Kidney capillary endothelial cell (primary cell): ENCODE results near the gene SPATA31A5.
"Not testable (repeated sequence)": the region's sequence is repeated elsewhere in the genome, so short reads cannot be mapped to it uniquely, and the experiment has no call there.

ENCODE experiments used
- DNase-seq: peaks from one replicate; pipeline ENCODE4 v3.0.0-alpha.2; 2018; ENCODE audit warnings: low spot score

SPATA31A5 gene

DNA sequence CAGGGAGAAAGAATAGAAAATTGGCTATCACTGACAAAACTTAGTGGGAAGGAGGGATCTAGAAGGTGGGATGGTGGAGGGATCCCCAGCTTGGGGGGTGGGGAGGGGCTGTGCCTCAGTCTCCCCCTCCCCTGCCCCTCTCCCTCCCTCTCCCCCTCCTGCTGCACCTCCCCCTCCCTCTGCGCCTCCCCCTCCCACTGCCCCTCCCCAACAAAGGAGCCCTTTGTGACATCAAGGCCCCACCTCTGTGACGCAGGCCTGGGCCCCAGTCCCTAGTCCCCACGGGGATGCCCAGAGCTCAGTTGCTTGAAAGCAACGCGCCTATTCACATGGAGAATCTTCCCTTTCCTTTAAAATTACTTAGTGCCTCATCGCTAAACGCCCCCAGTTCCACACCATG, at the start of gene SPATA31A5:
Gene SPATA31A5, plus strand, starts transcription at position 301 of the 400 bp plus-strand sequence. Its CDS starts 29 bp downstream, at position 330.
- not testable (repeated sequence) for DNase-seq

DNA sequence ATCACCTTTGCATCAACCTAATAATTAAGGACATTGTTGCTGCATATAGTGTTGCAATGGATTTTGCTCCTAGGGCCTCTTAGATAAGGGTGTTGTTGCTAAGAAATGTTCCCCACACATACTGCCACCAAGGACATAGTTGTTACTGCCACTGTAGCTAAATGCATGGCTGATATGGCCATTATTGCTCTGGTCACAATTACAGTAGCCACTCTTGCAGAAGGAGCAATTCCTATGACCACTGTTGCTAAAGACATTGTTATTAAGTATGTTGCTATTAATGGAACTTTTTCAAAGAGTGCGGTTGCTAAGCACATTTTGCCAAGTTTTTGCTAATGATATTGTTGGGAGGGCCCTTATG, 48.8 kb downstream of the SPATA31A5 start:
- DNase-seq = not testable (repeated sequence)

DNA sequence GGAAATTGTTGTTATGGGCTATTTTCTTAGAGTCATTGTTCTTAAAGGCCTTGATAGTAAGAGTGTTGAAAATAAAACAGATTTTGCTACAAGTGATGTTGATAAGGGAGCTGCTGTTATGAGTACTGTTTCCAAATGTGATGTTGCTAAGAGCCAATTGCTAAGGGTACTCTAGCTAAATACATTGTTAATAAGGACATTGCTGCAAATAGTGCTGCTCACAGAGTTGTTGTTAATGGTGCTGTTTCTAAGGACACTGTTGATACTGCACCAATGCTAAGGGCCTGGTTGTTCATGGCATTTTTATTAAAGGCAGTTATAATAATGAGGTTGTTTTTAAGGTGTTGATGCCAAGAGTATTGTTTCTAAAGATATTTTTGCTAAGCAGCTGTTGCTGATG, 52.2 kb downstream of the SPATA31A5 start:
- DNase-seq = not testable (repeated sequence)
